GM12891 (cell line): ENCODE results near the gene ZNF587. TPM values are rescaled to one million over a fixed set of nuclear protein-coding genes. Genes with fewer than 3 reads are reported as not detected.
"Not testable (repeated sequence)": the region's sequence is repeated elsewhere in the genome, so short reads cannot be mapped to it uniquely, and the experiment has no call there.

Experiments used
- DNase-seq: peaks from one replicate; pipeline ENCODE4 v3.0.0; 2011; ENCODE audit warnings: low spot score; ENCODE audit not compliant: insufficient read length
- FAIRE-seq: peaks from 2 replicates; lab custom pipeline; 2011; peaks lifted over from hg19 to GRCh38; lab: Jason Lieb, UNC
- PAX5 ChIP-seq: IDR thresholded peaks from 2 replicates; pipeline ENCODE4 v1.6.1; 2011; ENCODE audit warnings: low read length, moderate library complexity, mild to moderate bottlenecking; ENCODE audit not compliant: insufficient read depth, severe bottlenecking
- POLR2A ChIP-seq: IDR thresholded peaks from 2 replicates; pipeline ENCODE4 v1.6.1; 2011; ENCODE audit warnings: low read depth, low read length, control low read depth
- POLR2AphosphoS5 ChIP-seq: IDR thresholded peaks from 2 replicates; pipeline ENCODE4 v1.6.1; 2011; ENCODE audit warnings: low read depth, low read length, control low read depth
- POU2F2 ChIP-seq: IDR thresholded peaks from 2 replicates; pipeline ENCODE4 v1.6.1; 2011; ENCODE audit warnings: low read depth, mild to moderate bottlenecking, control low read depth, low read length, moderate library complexity
- SPI1 ChIP-seq: IDR thresholded peaks from 2 replicates; pipeline ENCODE4 v1.6.1; 2011; ENCODE audit warnings: low read depth, low read length, control low read depth
- TAF1 ChIP-seq: IDR thresholded peaks from 2 replicates; pipeline ENCODE4 v1.6.1; 2011; ENCODE audit warnings: low read depth, low read length, control low read depth
- polyA plus RNA-seq: library from polyadenylated mRNA; unstranded; fragments of >200 nt; gene quantifications from one replicate; pipeline ENCODE4 v1.2.1, GENCODE V29; 2012; ENCODE audit warnings: low read depth, missing spikeins, inconsistent platforms; ENCODE audit not compliant: missing spikeins

ZNF587 gene
- 6.0 TPM for polyA plus RNA-seq

- TF ChIP-seq POLR2AphosphoS5 (peak; percentile 79), TAF1 (0 out of 2 replicates have a peak, but pooled peaks have one; percentile 13), POLR2A (peak; percentile 72)
- peak; percentile 98 for FAIRE-seq
- DNase-seq = peak; percentile 53
Observed at GRCh38 chr19:57849666-57850473, at the start of gene ZNF587. ZNF587 (plus strand) TSS chr19:57849859; CDS start chr19:57850039, 180 bp downstream.

- DNase-seq = no peak
- no peak for FAIRE-seq
- no peak for TF ChIP-seq POLR2AphosphoS5
- TF ChIP-seq TAF1 = no peak
- TF ChIP-seq PAX5 = no peak
- TF ChIP-seq POLR2A = no peak
- TF ChIP-seq SPI1 = no peak
- TF ChIP-seq POU2F2 = no peak
Observed at GRCh38 chr19:57800696-57801095, 49.0 kb upstream of the ZNF587 start.

GRCh38 chr19:57802269-57802668 is 47.4 kb upstream of the ZNF587 start:
- DNase-seq (no peak), FAIRE-seq (peak; percentile 89)
- TF ChIP-seq SPI1 = peak; percentile 73
- no peak for TF ChIP-seq POLR2AphosphoS5
- TF ChIP-seq POU2F2 = peak; percentile 36; the same call in 1 of the 2 replicates
- no peak for TF ChIP-seq POLR2A
- TF ChIP-seq TAF1 = no peak
- TF ChIP-seq PAX5 = no peak

GRCh38 chr19:57803265-57803593 is 46.4 kb upstream of the ZNF587 start:
- FAIRE-seq (no peak), DNase-seq (no peak)

GRCh38 chr19:57803594-57804325 is 45.9 kb upstream of the ZNF587 start:
- no peak for FAIRE-seq
- DNase-seq = no peak
- no peak for TF ChIP-seq PAX5

More at GRCh38 chr19:57803265-57803593, 46.4 kb upstream of the ZNF587 start:
- TF ChIP-seq POLR2AphosphoS5 (no peak), POU2F2 (no peak), POLR2A (no peak), SPI1 (no peak), PAX5 (no peak), TAF1 (no peak)

GRCh38 chr19:57807541-57807940 is 42.1 kb upstream of the ZNF587 start:
- FAIRE-seq (no peak), DNase-seq (no peak)
- TF ChIP-seq SPI1 (no peak), POLR2A (no peak), PAX5 (no peak), POLR2AphosphoS5 (no peak), TAF1 (no peak), POU2F2 (no peak)

GRCh38 chr19:57810410-57811295 is 39.0 kb upstream of the ZNF587 start:
- FAIRE-seq, DNase-seq: not testable (repeated sequence)

GRCh38 chr19:57812226-57812625 is 37.4 kb upstream of the ZNF587 start:
- TF ChIP-seq TAF1 = no peak
- no peak for TF ChIP-seq SPI1
- no peak for TF ChIP-seq POLR2A
- peak; percentile 88 for TF ChIP-seq POU2F2
- DNase-seq = no peak
- FAIRE-seq = peak; percentile 41

- FAIRE-seq = peak; percentile 28
- not testable (repeated sequence) for DNase-seq
Observed at GRCh38 chr19:57812975-57813820, 36.5 kb upstream of the ZNF587 start.
